Mesenchymal stem cell (in vitro differentiated cells and primary cell): ENCODE results near the gene TLR8.

Experiments used
- DNase-seq: peaks from one replicate; pipeline ENCODE4 v3.0.0-alpha.2; 2013
- H2AFZ ChIP-seq: one replicate; pipeline ENCODE4 v1.6.1; 2013; ENCODE audit warnings: low read depth, mild to moderate bottlenecking, control low read depth, inconsistent platforms, low read length, moderate library complexity
- H2AK5ac ChIP-seq: 2 replicates; pipeline ENCODE4 v1.6.1; 2013; ENCODE audit warnings: low read length, moderate library complexity, mild to moderate bottlenecking, inconsistent platforms; ENCODE audit not compliant: severe bottlenecking
- H2BK120ac ChIP-seq: one replicate; pipeline ENCODE4 v1.6.1; 2013; ENCODE audit warnings: low read depth, mild to moderate bottlenecking, inconsistent platforms, low read length, moderate library complexity
- H2BK12ac ChIP-seq, 2 experiments: one replicate each; pipeline ENCODE4 v1.6.1; 2013; ENCODE audit warnings: inconsistent platforms in 2 of 2, low read length in 2 of 2, mild to moderate bottlenecking in 2 of 2, moderate library complexity in 2 of 2, control low read depth in 1 of 2
- H2BK15ac ChIP-seq: one replicate; pipeline ENCODE4 v1.6.1; 2013; ENCODE audit warnings: mild to moderate bottlenecking, low read depth, inconsistent platforms; ENCODE audit not compliant: poor library complexity, severe bottlenecking
- H2BK5ac ChIP-seq: 2 replicates; pipeline ENCODE4 v1.6.1; 2013; ENCODE audit warnings: low read depth, mild to moderate bottlenecking, low read length, control low read depth, inconsistent platforms; ENCODE audit not compliant: poor library complexity, severe bottlenecking
- H3K14ac ChIP-seq, 2 experiments: one replicate each; pipeline ENCODE4 v1.6.1; 2013; ENCODE audit warnings: inconsistent platforms in 2 of 2, low read length in 2 of 2, control low read depth in 1 of 2, mild to moderate bottlenecking in 1 of 2, moderate library complexity in 1 of 2
- H3K18ac ChIP-seq, 2 experiments: one replicate each; pipeline ENCODE4 v1.6.1; 2013; ENCODE audit warnings: inconsistent platforms in 2 of 2, low read length in 2 of 2, control low read depth in 1 of 2, low read depth in 1 of 2, mild to moderate bottlenecking in 1 of 2
- H3K23ac ChIP-seq, 2 experiments: one replicate each; pipeline ENCODE4 v1.6.1; 2013; ENCODE audit warnings: inconsistent platforms in 2 of 2, low read length in 2 of 2, mild to moderate bottlenecking in 2 of 2, moderate library complexity in 2 of 2, control low read depth in 1 of 2
- H3K27ac ChIP-seq: 2 replicates; pipeline ENCODE4 v1.5.1; 2013; ENCODE audit warnings: mild to moderate bottlenecking, moderate library complexity, low read length, control low read depth, inconsistent platforms; ENCODE audit not compliant: poor library complexity, severe bottlenecking
- H3K27me3 ChIP-seq, 2 experiments: 2 replicates each; pipeline versions ENCODE4 v1.6.1 to v1.7.0; 2013; ENCODE audit warnings: low read length in 2 of 2, mild to moderate bottlenecking in 2 of 2, moderate library complexity in 2 of 2, control low read depth in 1 of 2, inconsistent platforms in 1 of 2; ENCODE audit not compliant: control insufficient read depth in 1 of 2, insufficient read depth in 1 of 2
- H3K36me3 ChIP-seq, 2 experiments: 2 replicates each; pipeline versions ENCODE4 v1.6.1 to v1.7.0; 2013; ENCODE audit warnings: low read length in 2 of 2, control low read depth in 1 of 2, inconsistent platforms in 1 of 2, low read depth in 1 of 2, mild to moderate bottlenecking in 1 of 2; ENCODE audit not compliant: insufficient read depth in 2 of 2, control insufficient read depth in 1 of 2
- H3K4ac ChIP-seq, 2 experiments: one replicate each; pipeline ENCODE4 v1.6.1; 2013; ENCODE audit warnings: inconsistent platforms in 2 of 2, low read length in 2 of 2, mild to moderate bottlenecking in 2 of 2, moderate library complexity in 2 of 2, control low read depth in 1 of 2, low read depth in 1 of 2
- H3K4me1 ChIP-seq: 2 replicates; pipeline ENCODE4 v1.6.1; 2013; ENCODE audit warnings: low read depth, low read length, control low read depth; ENCODE audit not compliant: control insufficient read depth, insufficient read depth
- H3K4me2 ChIP-seq: 2 replicates; pipeline ENCODE4 v1.6.1; 2013; ENCODE audit warnings: low read length, mild to moderate bottlenecking, inconsistent platforms; ENCODE audit not compliant: poor library complexity, severe bottlenecking
- H3K4me3 ChIP-seq, 2 experiments: 2 replicates each; pipeline versions ENCODE4 v1.5.1 to v1.7.0; 2013; ENCODE audit warnings: low read length in 2 of 2, mild to moderate bottlenecking in 2 of 2, control low read depth in 1 of 2, low read depth in 1 of 2; ENCODE audit not compliant: insufficient read depth in 1 of 2
- H3K79me1 ChIP-seq: replicated peaks from 2 replicates; pipeline ENCODE4 v1.6.1; 2013; ENCODE audit warnings: mild to moderate bottlenecking, control low read depth, low read length, inconsistent platforms; ENCODE audit not compliant: poor library complexity, severe bottlenecking
- H3K9ac ChIP-seq: 2 replicates; pipeline ENCODE4 v1.7.0; 2013; ENCODE audit warnings: mild to moderate bottlenecking, low read length, moderate library complexity
- H3K9me3 ChIP-seq: 2 replicates; pipeline ENCODE4 v1.7.0; 2013; ENCODE audit warnings: mild to moderate bottlenecking, low read length; ENCODE audit not compliant: control insufficient read depth
- H4K8ac ChIP-seq: one replicate; pipeline ENCODE4 v1.6.1; 2013; ENCODE audit warnings: inconsistent platforms, mild to moderate bottlenecking, low read length, moderate library complexity
- H4K91ac ChIP-seq: one replicate; pipeline ENCODE4 v1.6.1; 2013; ENCODE audit warnings: mild to moderate bottlenecking, low read length, inconsistent platforms
- WGBS: methylation state at CpG from one replicate; pipeline ENCODE4 v1.1.7; 2013; ENCODE audit warnings: mixed read lengths; 5-methylcytosine and 5-hydroxymethylcytosine counted together

Gene TLR8

DNA sequence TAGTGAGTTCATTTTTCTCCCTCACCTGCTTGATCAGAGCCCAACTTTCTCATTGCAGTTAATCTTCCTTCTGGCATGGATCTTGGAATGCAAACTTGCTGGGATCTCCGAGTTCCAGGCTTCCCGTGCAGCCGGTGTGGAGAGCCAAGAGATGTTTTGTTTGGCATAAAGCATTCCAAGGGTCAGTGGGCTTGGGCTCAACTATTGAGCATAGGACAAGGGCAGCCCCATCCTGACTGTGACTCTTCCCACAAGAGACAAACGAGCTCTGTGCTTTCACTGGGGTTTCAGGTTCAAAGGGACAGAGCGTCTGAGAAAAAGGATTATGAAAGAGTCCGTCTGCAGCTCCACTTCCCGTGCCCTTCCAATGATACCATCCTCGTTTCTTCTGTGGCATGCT is 29.0 kb upstream of the TLR8 start:
- Histone ChIP-seq H3K4me2 (no peak overlapping the region), H3K4ac (no peak overlapping the region), H3K23ac (no peak overlapping the region), H3K27me3 (peaks cover 0 to 29% of the 10 kb centered on the region in 2 experiments), H2BK12ac (no peak overlapping the region), H2BK15ac (no peak overlapping the region), H3K9me3 (no peaks in the 10 kb centered on the region), H3K79me1 (no peaks in the 10 kb centered on the region), H3K36me3 (no peaks in the 10 kb centered on the region), H4K91ac (no peak overlapping the region), H2AK5ac (no peak overlapping the region), H3K4me1 (no peaks in the 10 kb centered on the region), H3K14ac (no peak overlapping the region), H3K18ac (no peak overlapping the region), H2BK5ac (no peak overlapping the region), H3K9ac (no peak overlapping the region), H2BK120ac (no peak overlapping the region), H3K4me3 (no peak overlapping the region), H3K27ac (no peak overlapping the region), H2AFZ (no peak overlapping the region), H4K8ac (no peak overlapping the region)
- DNase-seq: no peak
- WGBS: 61% methylated on average over 5 of the region's 8 CpGs

GRCh38 chrX:12878536-12878935 is 27.9 kb upstream of the TLR8 start:
- peaks cover 0 to 30% of the 10 kb centered on the region in 2 experiments for H3K27me3 ChIP-seq
- H3K4me2 ChIP-seq: no peak overlapping the region
- no peak overlapping the region for H3K9ac ChIP-seq
- H3K14ac ChIP-seq: no peak overlapping the region
- no peak overlapping the region for H4K91ac ChIP-seq
- no peak overlapping the region for H3K27ac ChIP-seq
- H2AFZ ChIP-seq: no peak overlapping the region
- no peaks in the 10 kb centered on the region for H3K4me1 ChIP-seq
- no peak overlapping the region for H2BK120ac ChIP-seq
- no peak for DNase-seq
- H3K9me3 ChIP-seq: no peaks in the 10 kb centered on the region
- H3K23ac ChIP-seq: no peak overlapping the region
- H3K79me1 ChIP-seq: no peaks in the 10 kb centered on the region
- H4K8ac ChIP-seq: no peak overlapping the region
- no CpG with 5 or more reads among the region's 1 CpG for WGBS
- no peak overlapping the region for H3K18ac ChIP-seq
- no peak overlapping the region for H3K4me3 ChIP-seq
- H2BK5ac ChIP-seq: no peak overlapping the region
- H2AK5ac ChIP-seq: no peak overlapping the region
- no peak overlapping the region for H2BK12ac ChIP-seq
- H3K4ac ChIP-seq: no peak overlapping the region
- no peak overlapping the region for H2BK15ac ChIP-seq
- H3K36me3 ChIP-seq: no peaks in the 10 kb centered on the region

DNA sequence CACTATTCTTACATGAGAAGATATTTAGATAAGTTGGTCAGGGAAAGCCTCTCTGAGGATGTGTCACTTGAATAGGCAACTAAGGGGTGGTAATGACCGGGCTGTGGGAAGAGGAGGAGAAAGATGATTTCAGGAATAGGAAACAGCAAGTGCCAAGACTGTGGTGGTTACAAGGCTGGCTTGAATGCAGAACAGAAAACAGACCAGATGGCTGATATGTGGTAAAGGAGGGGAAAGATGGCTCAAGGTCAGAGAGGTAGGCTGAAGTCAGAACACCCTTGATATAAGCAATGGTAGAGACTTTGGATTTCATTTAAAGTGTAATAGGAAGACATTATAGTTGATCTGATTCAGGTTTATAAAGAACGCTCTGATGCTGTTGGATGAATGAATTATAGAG is 24.5 kb upstream of the TLR8 start:
- Histone ChIP-seq H3K27ac (no peak overlapping the region), H3K9ac (no peak overlapping the region), H3K79me1 (no peaks in the 10 kb centered on the region), H3K36me3 (no peaks in the 10 kb centered on the region), H2AK5ac (no peak overlapping the region), H2BK5ac (no peak overlapping the region), H2BK120ac (no peak overlapping the region), H4K8ac (no peak overlapping the region), H4K91ac (no peak overlapping the region), H3K18ac (no peak overlapping the region), H2AFZ (no peak overlapping the region), H3K14ac (no peak overlapping the region), H3K4ac (no peak overlapping the region), H3K23ac (no peak overlapping the region), H3K4me3 (no peak overlapping the region), H3K4me1 (no peaks in the 10 kb centered on the region), H3K4me2 (no peak overlapping the region), H2BK12ac (no peak overlapping the region), H3K27me3 (peaks cover 0 to 46% of the 10 kb centered on the region in 2 experiments), H3K9me3 (no peaks in the 10 kb centered on the region), H2BK15ac (no peak overlapping the region)
- DNase-seq: no peak
- WGBS: 99% methylated on average over 2 of the region's 2 CpGs

DNA sequence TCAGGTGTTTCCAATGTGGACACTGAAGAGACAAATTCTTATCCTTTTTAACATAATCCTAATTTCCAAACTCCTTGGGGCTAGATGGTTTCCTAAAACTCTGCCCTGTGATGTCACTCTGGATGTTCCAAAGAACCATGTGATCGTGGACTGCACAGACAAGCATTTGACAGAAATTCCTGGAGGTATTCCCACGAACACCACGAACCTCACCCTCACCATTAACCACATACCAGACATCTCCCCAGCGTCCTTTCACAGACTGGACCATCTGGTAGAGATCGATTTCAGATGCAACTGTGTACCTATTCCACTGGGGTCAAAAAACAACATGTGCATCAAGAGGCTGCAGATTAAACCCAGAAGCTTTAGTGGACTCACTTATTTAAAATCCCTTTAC is 20.9 kb upstream of the TLR8 start:
- Histone ChIP-seq H3K4me3 (no peak overlapping the region), H3K79me1 (no peaks in the 10 kb centered on the region), H4K91ac (no peak overlapping the region), H3K27me3 (peaks cover 0 to 54% of the 10 kb centered on the region in 2 experiments), H2BK5ac (no peak overlapping the region), H3K27ac (no peak overlapping the region), H3K4me1 (no peaks in the 10 kb centered on the region), H4K8ac (no peak overlapping the region), H3K18ac (no peak overlapping the region), H3K4me2 (no peak overlapping the region), H3K14ac (no peak overlapping the region), H3K23ac (no peak overlapping the region), H3K4ac (no peak overlapping the region), H2AK5ac (no peak overlapping the region), H2AFZ (no peak overlapping the region), H3K9me3 (peaks cover 4% of the 10 kb centered on the region), H3K9ac (no peak overlapping the region), H2BK15ac (no peak overlapping the region), H2BK120ac (no peak overlapping the region), H3K36me3 (no peaks in the 10 kb centered on the region), H2BK12ac (no peak overlapping the region)
- DNase-seq: no peak
- 60% methylated on average over 5 of the region's 5 CpGs for WGBS
